Calu3 (cell line): ENCODE results near the gene RAD23A. TPM values are rescaled to one million over a fixed set of nuclear protein-coding genes. Genes with fewer than 3 reads are reported as not detected.

ENCODE experiments used
- BruUV-seq: library from RNA; stranded (reverse); fragments of 400-500 nt; replicated peaks from 2 replicates; lab custom pipeline; 2021; lab: Mats Ljungman, UMichigan
- CTCF ChIA-PET: fragments of 300-600 bp; sonication (Branson Sonifier 250); formaldehyde crosslinking; loops from one replicate; lab custom pipeline; 2022; ENCODE audit warnings: antibody characterized with exemption; lab: Charles Lee
- DNase-seq: peaks from one replicate; pipeline ENCODE4 v3.0.0; 2022
- H3K27ac Mint-ChIP-seq: one replicate; pipeline ENCODE4 v1.8.0; 2022; ENCODE audit warnings: mixed read lengths; ENCODE audit not compliant: unreplicated experiment
- H3K27me3 Mint-ChIP-seq: one replicate; pipeline ENCODE4 v1.8.0; 2022; ENCODE audit warnings: mixed read lengths; ENCODE audit not compliant: unreplicated experiment
- H3K36me3 Mint-ChIP-seq: one replicate; pipeline ENCODE4 v1.8.0; 2022; ENCODE audit warnings: mild to moderate bottlenecking, moderate library complexity, mixed read lengths; ENCODE audit not compliant: insufficient read depth, unreplicated experiment
- H3K4me1 Mint-ChIP-seq: one replicate; pipeline ENCODE4 v1.8.0; 2022; ENCODE audit warnings: mild to moderate bottlenecking, low read depth, mixed read lengths; ENCODE audit not compliant: unreplicated experiment
- H3K4me3 Mint-ChIP-seq: one replicate; pipeline ENCODE4 v1.8.0; 2022; ENCODE audit warnings: mild to moderate bottlenecking, low read depth, moderate library complexity, mixed read lengths; ENCODE audit not compliant: unreplicated experiment
- H3K9me3 Mint-ChIP-seq: one replicate; pipeline ENCODE4 v1.8.0; 2022; ENCODE audit warnings: low read depth, mixed read lengths; ENCODE audit not compliant: unreplicated experiment
- CTCF ChIP-seq: fragments of 200-600 bp; IDR thresholded peaks from one replicate; pipeline ENCODE4 v1.8.0; 2022; ENCODE audit warnings: antibody characterized with exemption; ENCODE audit not compliant: unreplicated experiment
- intact Hi-C: fragments of 100-400 bp; cut with micrococcal nuclease; formaldehyde crosslinking; loops from one replicate; pipeline ENCODE4 v1.10.0; 2022; ENCODE audit not compliant: unreplicated experiment
- total RNA-seq: library from RNA; stranded (reverse); gene quantifications from 2 replicates; pipeline ENCODE4 v1.2.3, GENCODE V29; 2022

RAD23A gene
- total RNA-seq, 1 experiment from 2014 or later: 110 TPM

- CTCF ChIA-PET: no interaction called here
- TSS peak; percentile 66 for BruUV-seq
- no peak for DNase-seq
- TF ChIP-seq CTCF: no peak
- Mint-ChIP-seq H3K9me3 (no peaks in the 10 kb centered on the region), H3K27me3 (peaks cover 14% of the 10 kb centered on the region), H3K4me3 (no peak overlapping the region), H3K4me1 (peaks cover 8% of the 10 kb centered on the region), H3K27ac (no peak overlapping the region), H3K36me3 (peaks cover 15% of the 10 kb centered on the region)
- intact Hi-C loops: no loop called here
These were observed 52.6 kb downstream of the RAD23A start for GRCh38 chr19:12997967-12998940.

- H3K27me3 Mint-ChIP-seq: no peaks in the 10 kb centered on the region
These were observed 55.5 kb downstream of the RAD23A start for GRCh38 chr19:13001166-13001501.

GRCh38 chr19:13001502-13002165 is 56.0 kb downstream of the RAD23A start:
- intact Hi-C loops: no loop called here
- Mint-ChIP-seq H3K36me3 (no peaks in the 10 kb centered on the region), H3K27me3 (no peaks in the 10 kb centered on the region), H3K4me1 (no peaks in the 10 kb centered on the region), H3K27ac (no peak overlapping the region), H3K9me3 (no peaks in the 10 kb centered on the region), H3K4me3 (no peak overlapping the region)
- no TSS peak for BruUV-seq
- CTCF ChIA-PET: interaction anchor here (0.7 kb wide), 1 partner anchor 1456 kb away, joined by 3 read pairs; no protein-coding TSS in a partner anchor
- DNase-seq: no peak
- no peak for TF ChIP-seq CTCF

More at GRCh38 chr19:13001166-13001501, 55.5 kb downstream of the RAD23A start:
- no peak for DNase-seq
- H3K36me3 Mint-ChIP-seq: peaks cover 1% of the 10 kb centered on the region
- TF ChIP-seq CTCF: no peak
- H3K9me3 Mint-ChIP-seq: no peaks in the 10 kb centered on the region
- intact Hi-C loops: no loop called here
- BruUV-seq: no TSS peak
- H3K4me1 Mint-ChIP-seq: no peaks in the 10 kb centered on the region
- CTCF ChIA-PET: no interaction called here
- H3K4me3 Mint-ChIP-seq: no peak overlapping the region
- no peak overlapping the region for H3K27ac Mint-ChIP-seq

GRCh38 chr19:13002166-13002898 is 56.7 kb downstream of the RAD23A start:
- DNase-seq: no peak
- no TSS peak for BruUV-seq
- no peak overlapping the region for H3K27ac Mint-ChIP-seq
- H3K4me3 Mint-ChIP-seq: no peak overlapping the region
- no peak for TF ChIP-seq CTCF
- intact Hi-C loops: no loop called here
- CTCF ChIA-PET: interaction anchor here (0.6 to 0.7 kb wide), 2 partner anchors 29 to 1457 kb away, joined by 3 to 9 read pairs; no protein-coding TSS in a partner anchor
- no peaks in the 10 kb centered on the region for H3K9me3 Mint-ChIP-seq
- no peaks in the 10 kb centered on the region for H3K4me1 Mint-ChIP-seq
- H3K36me3 Mint-ChIP-seq: no peaks in the 10 kb centered on the region
- no peaks in the 10 kb centered on the region for H3K27me3 Mint-ChIP-seq
